ENCODE data around the gene GRK6. TPM values are rescaled to one million over a fixed set of nuclear protein-coding genes. Genes with fewer than 3 reads are reported as not detected.

Gene GRK6
- total RNA-seq, 1 donor: 19.2 TPM

GRCh38 chr5:177380805-177381126 lies 45.7 kb upstream of the GRK6 start:
- Histone ChIP-seq H3K4me1 (ENCODE audit: insufficient read depth, low read length) (peaks cover 7% of the 10 kb centered on the region), H3K79me2 (ENCODE audit: insufficient read depth, low read length) (no peaks in the 10 kb centered on the region), H2AFZ (ENCODE audit: low read length) (no peak overlapping the region), H4K20me1 (ENCODE audit: insufficient read depth, low read length) (no peaks in the 10 kb centered on the region), H3K4me3 (ENCODE audit: insufficient read depth, low read length) (no peak overlapping the region), H3K4me2 (ENCODE audit: insufficient read depth, low read length) (no peak overlapping the region), H3K27me3 (ENCODE audit: insufficient read depth, low read length) (peaks cover 26% of the 10 kb centered on the region), H3K9me3 (ENCODE audit: low read depth, low read length) (no peaks in the 10 kb centered on the region), H3K36me3 (ENCODE audit: insufficient read depth, low read length) (no peaks in the 10 kb centered on the region), H3K27ac (ENCODE audit: low read depth, low read length) (no peak overlapping the region)
- DNase-seq (ENCODE audit: insufficient read length, low spot score, missing footprints): no peak
- no peak for TF ChIP-seq CTCF (IDR thresholded peaks at IDR 0.05; ENCODE audit: extremely low read depth, low read depth, low read length)

GRCh38 chr5:177382423-177383029 lies 44.0 kb upstream of the GRK6 start:
- H3K4me3 ChIP-seq (ENCODE audit: insufficient read depth, low read length): no peak overlapping the region
- no peak for DNase-seq (ENCODE audit: insufficient read length, low spot score, missing footprints)
- no peaks in the 10 kb centered on the region for H4K20me1 ChIP-seq (ENCODE audit: insufficient read depth, low read length)
- no peak overlapping the region for H3K27ac ChIP-seq (ENCODE audit: low read depth, low read length)
- no peak overlapping the region for H2AFZ ChIP-seq (ENCODE audit: low read length)
- peak; percentile 43 for TF ChIP-seq CTCF (IDR thresholded peaks at IDR 0.05; ENCODE audit: extremely low read depth, low read depth, low read length)
- H3K4me2 ChIP-seq (ENCODE audit: insufficient read depth, low read length): no peak overlapping the region
- H3K9me3 ChIP-seq (ENCODE audit: low read depth, low read length): no peaks in the 10 kb centered on the region
- peaks cover 7% of the 10 kb centered on the region for H3K4me1 ChIP-seq (ENCODE audit: insufficient read depth, low read length)
- no peaks in the 10 kb centered on the region for H3K36me3 ChIP-seq (ENCODE audit: insufficient read depth, low read length)
- H3K79me2 ChIP-seq (ENCODE audit: insufficient read depth, low read length): no peaks in the 10 kb centered on the region
- H3K27me3 ChIP-seq (ENCODE audit: insufficient read depth, low read length): peaks cover 31% of the 10 kb centered on the region

- peaks cover 7% of the 10 kb centered on the region for H3K4me1 ChIP-seq (ENCODE audit: insufficient read depth, low read length)
Observed at GRCh38 chr5:177383181-177383580, 43.3 kb upstream of the GRK6 start.

GRCh38 chr5:177384134-177384533 lies 42.3 kb upstream of the GRK6 start, which contains the start of gene SLC34A1:
TSS of gene SLC34A1 (plus strand) at chr5:177384434. CDS start at chr5:177385742, 1,308 bp downstream.
- no peak within 1 kb of the TSS for H3K4me3 ChIP-seq (ENCODE audit: insufficient read depth, low read length)
- H3K9me3 ChIP-seq (ENCODE audit: low read depth, low read length): no peaks in the 10 kb centered on the region
- H4K20me1 ChIP-seq (ENCODE audit: insufficient read depth, low read length): peaks cover 4% of the 10 kb centered on the region
- H3K27me3 ChIP-seq (ENCODE audit: insufficient read depth, low read length): peaks cover 31% of the 10 kb centered on the region
- no peak for DNase-seq (ENCODE audit: insufficient read length, low spot score, missing footprints)
- H3K79me2 ChIP-seq (ENCODE audit: insufficient read depth, low read length): no peaks in the 10 kb centered on the region
- peaks cover 12% of the 10 kb centered on the region for H3K4me1 ChIP-seq (ENCODE audit: insufficient read depth, low read length)
- no peak within 1 kb of the TSS for H3K4me2 ChIP-seq (ENCODE audit: insufficient read depth, low read length)
- H2AFZ ChIP-seq (ENCODE audit: low read length): no peak within 1 kb of the TSS
- no peak for TF ChIP-seq CTCF (IDR thresholded peaks at IDR 0.05; ENCODE audit: extremely low read depth, low read depth, low read length)
- no peak within 1 kb of the TSS for H3K27ac ChIP-seq (ENCODE audit: low read depth, low read length)
- H3K36me3 ChIP-seq (ENCODE audit: insufficient read depth, low read length): no peaks in the 10 kb centered on the region

More at GRCh38 chr5:177383181-177383580, 43.3 kb upstream of the GRK6 start:
- H3K9me3 ChIP-seq (ENCODE audit: low read depth, low read length): no peaks in the 10 kb centered on the region
- no peak overlapping the region for H3K4me2 ChIP-seq (ENCODE audit: insufficient read depth, low read length)
- H3K27ac ChIP-seq (ENCODE audit: low read depth, low read length): no peak overlapping the region
- H3K27me3 ChIP-seq (ENCODE audit: insufficient read depth, low read length): peaks cover 31% of the 10 kb centered on the region
- TF ChIP-seq CTCF (IDR thresholded peaks at IDR 0.05; ENCODE audit: extremely low read depth, low read depth, low read length): no peak
- no peak overlapping the region for H3K4me3 ChIP-seq (ENCODE audit: insufficient read depth, low read length)
- DNase-seq (ENCODE audit: insufficient read length, low spot score, missing footprints): no peak
- no peaks in the 10 kb centered on the region for H4K20me1 ChIP-seq (ENCODE audit: insufficient read depth, low read length)
- no peak overlapping the region for H2AFZ ChIP-seq (ENCODE audit: low read length)
- no peaks in the 10 kb centered on the region for H3K36me3 ChIP-seq (ENCODE audit: insufficient read depth, low read length)
- no peaks in the 10 kb centered on the region for H3K79me2 ChIP-seq (ENCODE audit: insufficient read depth, low read length)

All from osteoblast (primary cell).